Mesendoderm (in vitro differentiated cells): ENCODE measurements around the gene GRB10.

Experiments
- DNase-seq: peaks from one replicate; pipeline ENCODE4 v3.0.0; 2013
- H2AK5ac ChIP-seq: 2 replicates; pipeline ENCODE4 v1.6.1; 2013; ENCODE audit warnings: low read length, inconsistent platforms
- H2BK120ac ChIP-seq: 2 replicates; pipeline ENCODE4 v1.6.1; 2013; ENCODE audit warnings: low read depth, mild to moderate bottlenecking, low read length, moderate library complexity, mixed read lengths
- H2BK15ac ChIP-seq: replicated peaks from 2 replicates; pipeline ENCODE4 v1.6.1; 2013; ENCODE audit warnings: low read depth, mild to moderate bottlenecking, moderate library complexity
- H2BK5ac ChIP-seq: 2 replicates; pipeline ENCODE4 v1.6.1; 2013; ENCODE audit warnings: low read length, inconsistent platforms
- H3K18ac ChIP-seq: 2 replicates; pipeline ENCODE4 v1.6.1; 2013; ENCODE audit warnings: mild to moderate bottlenecking, low read length, mixed read lengths
- H3K23ac ChIP-seq: one replicate; pipeline ENCODE4 v1.6.1; 2013; ENCODE audit warnings: low read length
- H3K27ac ChIP-seq: 2 replicates; pipeline ENCODE4 v1.5.1; 2013; ENCODE audit warnings: low read depth, mild to moderate bottlenecking, inconsistent platforms, low read length, moderate library complexity
- H3K27me3 ChIP-seq: 2 replicates; pipeline ENCODE4 v1.6.1; 2013; ENCODE audit warnings: low read length, control low read depth, mild to moderate bottlenecking, inconsistent platforms; ENCODE audit not compliant: insufficient read depth, poor library complexity
- H3K36me3 ChIP-seq: 2 replicates; pipeline ENCODE4 v1.6.1; 2013; ENCODE audit warnings: low read length, inconsistent platforms; ENCODE audit not compliant: control insufficient read depth, insufficient read depth
- H3K4ac ChIP-seq: one replicate; pipeline ENCODE4 v1.6.1; 2013; ENCODE audit warnings: low read depth, mild to moderate bottlenecking, low read length, moderate library complexity
- H3K4me1 ChIP-seq: 2 replicates; pipeline ENCODE4 v1.6.1; 2013; ENCODE audit warnings: low read depth, low read length, inconsistent platforms; ENCODE audit not compliant: control insufficient read depth
- H3K4me2 ChIP-seq: 2 replicates; pipeline ENCODE4 v1.6.1; 2013; ENCODE audit warnings: low read length
- H3K4me3 ChIP-seq: 2 replicates; pipeline ENCODE4 v1.5.1; 2013; ENCODE audit warnings: mild to moderate bottlenecking, low read length
- H3K56ac ChIP-seq: one replicate; pipeline ENCODE4 v1.6.1; 2013; ENCODE audit warnings: low read length
- H3K79me1 ChIP-seq: 2 replicates; pipeline ENCODE4 v1.6.1; 2013; ENCODE audit warnings: low read length, inconsistent platforms
- H3K79me2 ChIP-seq: 2 replicates; pipeline ENCODE4 v1.6.1; 2013; ENCODE audit warnings: mild to moderate bottlenecking, low read length; ENCODE audit not compliant: control insufficient read depth, insufficient read depth
- H3K9ac ChIP-seq: 2 replicates; pipeline ENCODE4 v1.6.1; 2013; ENCODE audit warnings: low read length, inconsistent platforms
- H4K5ac ChIP-seq: one replicate; pipeline ENCODE4 v1.6.1; 2013; ENCODE audit warnings: low read length
- H4K8ac ChIP-seq: one replicate; pipeline ENCODE4 v1.6.1; 2013; ENCODE audit warnings: low read depth, mild to moderate bottlenecking, control low read depth, low read length, moderate library complexity
- WGBS: extraction: QIAGEN DNeasy Blood & Tissue Kit; methylation state at CpG from one replicate; pipeline ENCODE4 v1.1.7; 2013; ENCODE audit warnings: low lambda C conversion rate, missing lambda C conversion rate; ENCODE audit not compliant: insufficient coverage; ENCODE audit errors: extremely low coverage; 5-methylcytosine and 5-hydroxymethylcytosine counted together

The GRB10 gene

GRCh38 chr7:50730446-50731400 lies 52.0 kb downstream of the GRB10 start:
- no peak overlapping the region for H2AK5ac ChIP-seq
- no peak overlapping the region for H2BK5ac ChIP-seq
- no peak overlapping the region for H2BK15ac ChIP-seq
- no peak overlapping the region for H4K8ac ChIP-seq
- H3K36me3 ChIP-seq = no peaks in the 10 kb centered on the region
- H3K4ac ChIP-seq = no peak overlapping the region
- WGBS = no CpG with 5 or more reads among the region's 12 CpGs
- H3K4me1 ChIP-seq = peaks cover 9% of the 10 kb centered on the region
- no peak overlapping the region for H2BK120ac ChIP-seq
- DNase-seq = peak; percentile 75
- H3K23ac ChIP-seq = no peak overlapping the region
- H3K18ac ChIP-seq = no peak overlapping the region
- H4K5ac ChIP-seq = no peak overlapping the region
- H3K9ac ChIP-seq = no peak overlapping the region
- no peak overlapping the region for H3K56ac ChIP-seq
- peaks cover 49% of the 10 kb centered on the region for H3K79me1 ChIP-seq
- H3K4me3 ChIP-seq = no peak overlapping the region
- H3K4me2 ChIP-seq = no peak overlapping the region
- H3K79me2 ChIP-seq = peaks cover 55% of the 10 kb centered on the region
- H3K27ac ChIP-seq = peak overlapping the region; percentile 13
- H3K27me3 ChIP-seq = no peaks in the 10 kb centered on the region

DNA sequence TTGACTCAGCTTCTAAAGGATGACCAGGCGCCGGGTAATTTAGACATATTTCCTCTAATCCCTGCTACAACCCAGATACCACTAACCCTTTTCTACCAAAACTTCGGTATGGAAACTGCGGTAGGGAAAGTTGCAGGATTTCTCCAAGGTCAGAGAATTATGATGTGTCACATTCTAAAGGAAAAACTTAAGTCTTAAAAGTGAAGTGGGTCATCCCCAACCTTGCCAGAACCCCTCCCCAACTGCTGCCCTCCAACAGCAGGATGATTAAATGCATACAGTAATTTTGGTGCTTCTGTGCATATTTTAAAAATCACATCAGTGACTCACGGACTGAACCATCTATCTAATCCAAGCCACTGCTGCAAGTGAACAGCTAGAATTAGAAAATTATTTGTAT lies 52.7 kb downstream of the GRB10 start:
- Histone ChIP-seq H2BK5ac (no peak overlapping the region), H3K23ac (no peak overlapping the region), H2BK15ac (no peak overlapping the region), H3K4me1 (peaks cover 9% of the 10 kb centered on the region), H3K79me1 (peaks cover 50% of the 10 kb centered on the region), H3K36me3 (no peaks in the 10 kb centered on the region), H3K4me2 (no peak overlapping the region), H3K79me2 (peaks cover 55% of the 10 kb centered on the region), H4K5ac (no peak overlapping the region), H2AK5ac (no peak overlapping the region), H4K8ac (no peak overlapping the region), H3K56ac (no peak overlapping the region), H3K27me3 (no peaks in the 10 kb centered on the region), H2BK120ac (no peak overlapping the region), H3K27ac (no peak overlapping the region), H3K18ac (no peak overlapping the region), H3K9ac (no peak overlapping the region), H3K4me3 (no peak overlapping the region), H3K4ac (no peak overlapping the region)
- no peak for DNase-seq
- WGBS = no CpG with 5 or more reads among the region's 5 CpGs

GRCh38 chr7:50728184-50728583 lies 54.5 kb downstream of the GRB10 start:
- Histone ChIP-seq H3K36me3 (peaks cover 1% of the 10 kb centered on the region), H3K27me3 (no peaks in the 10 kb centered on the region)

DNA sequence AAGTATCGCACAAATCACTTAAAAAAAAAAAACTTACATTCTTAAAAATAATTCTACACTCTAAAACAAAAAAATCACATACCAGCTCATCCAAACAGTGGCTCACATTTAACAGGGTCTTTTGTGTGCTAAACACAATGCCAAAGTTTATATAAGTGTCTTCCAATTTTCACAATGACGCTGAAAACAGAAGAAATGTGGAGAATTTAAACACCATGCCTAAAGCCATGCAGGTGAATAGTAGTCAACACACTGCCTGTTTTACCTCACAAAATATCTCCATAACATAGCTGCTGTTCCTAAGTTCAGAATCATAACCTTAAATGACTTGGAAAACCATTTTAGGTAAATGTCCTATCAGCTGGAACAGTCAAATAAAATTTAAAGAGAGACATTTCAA lies 55.0 kb downstream of the GRB10 start:
- peaks cover 9% of the 10 kb centered on the region for H3K4me1 ChIP-seq
- no peak for DNase-seq
- H2AK5ac ChIP-seq = no peak overlapping the region
- no peak overlapping the region for H3K4me2 ChIP-seq
- H2BK5ac ChIP-seq = no peak overlapping the region
- H3K9ac ChIP-seq = no peak overlapping the region
- no peak overlapping the region for H2BK15ac ChIP-seq
- H3K79me1 ChIP-seq = peaks cover 51% of the 10 kb centered on the region
- H4K8ac ChIP-seq = no peak overlapping the region
- H3K4me3 ChIP-seq = no peak overlapping the region
- no peak overlapping the region for H4K5ac ChIP-seq
- peaks cover 50% of the 10 kb centered on the region for H3K79me2 ChIP-seq
- no peak overlapping the region for H3K18ac ChIP-seq
- H3K36me3 ChIP-seq = peaks cover 1% of the 10 kb centered on the region
- no peak overlapping the region for H2BK120ac ChIP-seq
- H3K56ac ChIP-seq = no peak overlapping the region
- 100% methylated on average over 1 of the region's 2 CpGs for WGBS
- no peak overlapping the region for H3K4ac ChIP-seq
- no peak overlapping the region for H3K27ac ChIP-seq
- H3K27me3 ChIP-seq = no peaks in the 10 kb centered on the region
- H3K23ac ChIP-seq = no peak overlapping the region

More at GRCh38 chr7:50728184-50728583, 54.5 kb downstream of the GRB10 start:
- no peak overlapping the region for H3K27ac ChIP-seq
- H3K4ac ChIP-seq = no peak overlapping the region
- H3K9ac ChIP-seq = no peak overlapping the region
- H4K5ac ChIP-seq = no peak overlapping the region
- H3K23ac ChIP-seq = no peak overlapping the region
- DNase-seq = no peak
- H3K4me2 ChIP-seq = no peak overlapping the region
- no peak overlapping the region for H2AK5ac ChIP-seq
- no peak overlapping the region for H2BK15ac ChIP-seq
- peaks cover 55% of the 10 kb centered on the region for H3K79me2 ChIP-seq
- H2BK120ac ChIP-seq = no peak overlapping the region
- H3K4me1 ChIP-seq = peaks cover 9% of the 10 kb centered on the region
- H3K4me3 ChIP-seq = no peak overlapping the region
- H3K79me1 ChIP-seq = peaks cover 54% of the 10 kb centered on the region
- no peak overlapping the region for H4K8ac ChIP-seq
- H3K56ac ChIP-seq = no peak overlapping the region
- H2BK5ac ChIP-seq = no peak overlapping the region
- no peak overlapping the region for H3K18ac ChIP-seq
- WGBS = no CpG with 5 or more reads among the region's 2 CpGs

DNA sequence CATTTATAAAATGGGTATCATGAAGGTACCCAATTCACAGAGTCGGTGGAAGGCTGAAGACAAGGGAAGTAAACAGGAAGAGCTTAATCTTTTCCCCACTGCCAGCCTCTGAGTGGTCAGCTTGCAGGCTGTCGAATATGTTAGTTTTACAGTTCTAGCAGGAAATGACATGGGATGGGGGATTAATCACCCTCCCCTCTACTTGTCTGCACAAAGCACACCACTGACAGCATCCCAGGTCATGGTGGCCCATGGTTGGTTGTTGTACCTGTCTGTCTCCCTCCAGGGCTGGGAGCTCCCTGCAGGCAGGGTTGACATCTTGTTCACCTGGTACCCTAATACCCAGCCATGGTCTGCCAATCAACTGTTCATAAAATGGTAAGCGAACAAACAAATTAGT lies 55.6 kb downstream of the GRB10 start:
- Histone ChIP-seq H2BK120ac (no peak overlapping the region), H3K79me1 (peaks cover 51% of the 10 kb centered on the region), H2BK15ac (no peak overlapping the region), H4K8ac (no peak overlapping the region), H3K56ac (no peak overlapping the region), H3K23ac (no peak overlapping the region), H3K36me3 (peaks cover 1% of the 10 kb centered on the region), H3K4me1 (peaks cover 9% of the 10 kb centered on the region), H3K27ac (no peak overlapping the region), H2BK5ac (no peak overlapping the region), H2AK5ac (no peak overlapping the region), H3K79me2 (peaks cover 51% of the 10 kb centered on the region), H3K18ac (no peak overlapping the region), H3K27me3 (no peaks in the 10 kb centered on the region), H3K9ac (no peak overlapping the region), H3K4me2 (no peak overlapping the region), H4K5ac (no peak overlapping the region), H3K4me3 (no peak overlapping the region), H3K4ac (no peak overlapping the region)
- peak; percentile 85 for DNase-seq
- WGBS = no CpG with 5 or more reads among the region's 3 CpGs
